ENCODE results near the gene SIL1.
"Not testable (repeated sequence)": the region's sequence is repeated elsewhere in the genome, so short reads cannot be mapped to it uniquely, and the experiment has no call there.

Gene SIL1

GRCh38 chr5:139204196-139204595, 6.0 kb upstream of the SIL1 start:
- no peak for DNase-seq (ENCODE audit: low read depth, low spot score)

GRCh38 chr5:139199321-139199720, 1.2 kb upstream of the SIL1 start:
- DNase-seq (ENCODE audit: low read depth, low spot score), result no peak

DNA sequence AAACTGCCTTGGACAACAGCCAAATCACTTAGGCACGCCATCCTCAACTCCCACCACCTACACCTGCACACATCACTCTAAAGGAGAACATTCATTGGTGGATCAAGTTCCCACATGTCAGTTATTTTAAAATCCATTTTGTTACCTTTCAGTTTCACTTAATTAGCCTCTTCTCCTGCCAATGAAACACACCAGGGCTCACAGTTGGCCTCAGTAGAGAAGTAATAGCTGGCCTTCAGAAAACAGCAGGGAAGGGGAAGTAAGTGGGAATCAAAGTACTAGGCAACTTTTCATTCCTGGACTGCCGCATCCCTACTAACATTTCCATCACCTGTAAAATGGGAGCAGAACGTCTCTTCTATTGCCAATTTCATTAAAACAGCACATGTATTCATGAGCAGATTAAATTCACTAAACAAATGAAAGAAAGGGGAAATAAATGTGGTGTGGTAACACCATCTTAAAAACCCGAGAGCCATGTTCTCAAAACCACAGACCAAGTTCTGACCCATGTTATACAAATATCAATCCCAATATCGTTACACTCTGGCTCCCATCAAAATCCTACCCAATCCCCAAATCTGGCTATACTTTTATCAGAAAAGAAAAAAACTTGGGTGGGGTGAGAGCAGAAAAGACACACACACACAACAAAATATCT, 1.7 kb downstream of the SIL1 start:
- DNase-seq (ENCODE audit: low read depth, low spot score), result no peak

GRCh38 chr5:139194486-139194885, 3.7 kb downstream of the SIL1 start:
- no peak for DNase-seq (ENCODE audit: low read depth, low spot score)

GRCh38 chr5:139193928-139194327, 4.2 kb downstream of the SIL1 start:
- no peak for DNase-seq (ENCODE audit: low read depth, low spot score)

GRCh38 chr5:139192906-139193305, 5.3 kb downstream of the SIL1 start:
- not testable (repeated sequence) for DNase-seq (ENCODE audit: low read depth, low spot score)

GRCh38 chr5:139191954-139192353, 6.2 kb downstream of the SIL1 start:
- DNase-seq (ENCODE audit: low read depth, low spot score), result not testable (repeated sequence)

GRCh38 chr5:139190125-139190524, 8.0 kb downstream of the SIL1 start:
- no peak for DNase-seq (ENCODE audit: low read depth, low spot score)

DNA sequence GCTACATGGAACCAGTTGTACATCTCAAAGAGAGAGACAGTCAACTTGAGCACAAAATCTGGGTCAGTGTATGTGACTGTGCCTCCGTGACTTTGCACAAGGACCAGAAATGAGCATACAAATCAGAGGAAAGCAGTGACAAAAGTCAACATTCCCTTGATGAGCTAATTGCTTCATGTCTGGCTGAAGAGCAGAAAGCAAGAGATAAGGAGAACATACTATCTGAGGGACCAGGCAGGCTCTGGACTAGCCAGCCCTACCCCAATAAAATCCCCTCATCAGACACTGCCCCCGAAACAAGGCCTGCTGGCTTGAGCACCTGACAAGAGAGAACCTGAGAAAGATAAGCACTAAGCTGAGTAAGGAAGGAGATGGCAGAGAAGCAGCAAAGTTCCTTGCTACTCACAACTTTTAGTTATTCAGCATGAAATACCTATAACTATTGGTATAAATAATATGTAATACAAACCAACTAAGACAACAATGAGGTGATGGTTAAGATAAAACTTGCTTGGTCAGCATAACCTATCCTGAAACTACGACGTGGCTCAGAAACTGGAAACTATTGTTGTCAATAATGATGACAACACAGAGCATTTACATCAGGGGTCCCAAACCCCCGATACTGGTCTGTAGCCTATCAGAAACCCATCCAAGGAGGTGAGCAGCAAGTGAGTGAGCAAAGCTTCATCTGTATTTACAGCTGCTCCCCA, 9.5 kb downstream of the SIL1 start:
- no peak for DNase-seq (ENCODE audit: low read depth, low spot score)

DNA sequence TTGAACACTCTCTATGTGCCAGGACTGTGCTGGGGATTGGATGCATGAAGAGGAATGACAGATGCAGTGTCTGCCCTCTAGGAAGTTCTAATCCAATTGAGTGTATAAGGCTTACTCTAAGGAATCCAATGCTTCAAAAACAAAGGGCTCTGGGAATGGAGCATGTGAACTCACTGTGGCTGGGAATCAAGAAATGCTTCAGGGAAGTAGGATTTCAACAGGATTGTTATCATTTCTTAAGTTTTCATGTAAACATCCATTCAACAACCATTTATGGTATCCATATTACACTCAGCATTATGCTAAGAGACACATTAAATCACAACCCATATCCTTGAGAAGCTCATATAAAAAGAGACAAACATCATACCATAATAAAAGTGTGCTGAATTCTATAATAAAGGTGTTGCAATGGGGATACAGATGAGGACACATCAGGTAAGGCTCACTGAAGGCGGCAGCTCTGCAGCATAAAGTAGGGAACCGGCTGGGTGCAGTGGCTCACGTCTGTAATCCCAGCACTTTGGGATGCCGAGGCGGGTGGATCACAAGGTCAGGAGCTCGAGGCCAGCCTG, 11.3 kb downstream of the SIL1 start:
- no peak for DNase-seq (ENCODE audit: low read depth, low spot score)

DNA sequence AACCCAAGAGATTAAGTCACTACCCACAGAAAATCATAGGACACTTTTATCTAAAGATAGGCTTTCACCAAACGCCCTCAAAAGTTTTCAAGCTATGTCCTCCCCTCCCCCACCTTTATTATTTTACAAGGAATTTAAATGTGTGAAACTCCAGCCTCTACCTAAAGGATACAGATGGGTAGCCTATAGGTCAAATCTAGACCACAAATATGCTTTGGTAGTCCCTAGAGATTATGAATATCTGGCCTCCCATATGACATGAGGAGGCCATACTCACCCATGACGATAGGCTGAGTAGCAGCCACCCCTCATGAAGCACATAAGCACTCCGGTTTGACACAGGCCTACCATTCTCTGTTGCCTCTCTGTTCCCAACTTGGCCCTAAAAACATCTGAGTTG, 11.9 kb downstream of the SIL1 start:
- DNase-seq (ENCODE audit: low read depth, low spot score), result no peak

DNA sequence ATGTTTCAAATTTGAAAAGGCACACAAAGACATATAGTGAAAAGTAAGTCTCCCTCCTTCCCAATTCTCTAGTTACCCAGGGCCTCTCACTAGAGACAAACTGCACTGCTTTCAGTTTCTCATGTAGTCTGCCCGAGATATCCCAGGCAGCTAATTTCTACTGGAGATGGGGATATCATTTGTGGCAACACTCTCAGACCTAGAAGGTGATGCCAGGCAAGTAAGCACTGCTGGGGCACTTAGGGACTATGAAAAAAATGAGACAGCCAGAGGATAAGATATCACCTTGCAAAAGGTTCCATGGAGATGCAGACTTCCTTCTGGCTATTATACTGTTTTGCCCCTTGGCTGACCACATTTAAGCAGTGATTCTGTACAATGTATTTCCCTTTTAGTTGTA, 12.6 kb downstream of the SIL1 start:
- DNase-seq (ENCODE audit: low read depth, low spot score), result no peak

- DNase-seq (ENCODE audit: low read depth, low spot score), result no peak
Measured at GRCh38 chr5:139183502-139183901, 14.7 kb downstream of the SIL1 start.

GRCh38 chr5:139182528-139183296, 15.5 kb downstream of the SIL1 start:
- no peak for DNase-seq (ENCODE audit: low read depth, low spot score)

DNA sequence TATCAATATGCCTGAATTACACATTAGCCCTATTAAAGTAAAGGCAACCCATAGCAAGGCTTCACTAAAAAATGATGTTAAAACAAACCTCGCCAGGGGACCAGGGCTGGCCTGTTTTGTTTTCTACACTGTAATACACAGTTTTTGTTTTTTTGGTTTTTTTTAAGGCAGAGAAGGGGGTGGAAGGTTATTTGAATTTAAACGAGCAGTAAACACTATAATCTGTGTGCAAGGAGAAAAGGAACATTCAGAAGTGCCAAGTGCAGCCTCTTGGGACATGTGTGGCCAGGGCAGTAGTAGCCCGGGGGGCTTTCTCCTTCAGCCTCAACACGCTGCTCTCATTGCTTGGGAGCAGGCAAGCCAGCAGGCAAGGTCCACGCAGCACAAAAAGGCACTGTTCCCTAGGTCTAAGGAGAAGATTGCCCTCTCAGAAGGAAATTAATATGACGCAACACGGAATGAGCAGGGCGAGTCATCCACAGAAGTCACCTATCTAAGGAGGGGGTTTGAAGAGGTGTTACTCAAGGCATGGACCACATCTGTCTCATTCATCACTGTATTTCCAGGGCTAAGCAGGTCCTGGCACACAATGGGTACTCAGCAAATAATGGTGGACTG, 16.2 kb downstream of the SIL1 start:
- DNase-seq (ENCODE audit: low read depth, low spot score), result no peak

- DNase-seq (ENCODE audit: low read depth, low spot score), result no peak
Measured at GRCh38 chr5:139181322-139181730, 16.8 kb downstream of the SIL1 start.

DNA sequence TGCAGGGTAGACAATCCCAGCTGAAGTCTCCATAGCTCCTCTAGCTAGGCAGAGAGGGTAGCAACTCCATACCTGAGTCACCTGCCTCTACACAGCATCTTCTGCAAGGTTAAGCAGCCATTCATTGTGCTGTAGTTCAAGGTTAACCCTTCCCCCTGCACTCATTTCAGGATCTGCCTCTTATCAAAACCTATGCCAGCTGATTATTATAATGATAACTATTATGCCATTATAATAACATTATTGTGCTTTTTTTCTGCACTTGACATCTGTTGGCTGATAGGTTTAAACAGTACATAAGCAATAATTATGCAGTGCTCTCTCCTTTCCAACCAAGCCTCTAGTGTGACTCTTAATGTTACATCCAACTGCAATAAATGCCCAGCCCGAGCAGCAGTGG, 17.3 kb downstream of the SIL1 start:
- no peak for DNase-seq (ENCODE audit: low read depth, low spot score)

DNA sequence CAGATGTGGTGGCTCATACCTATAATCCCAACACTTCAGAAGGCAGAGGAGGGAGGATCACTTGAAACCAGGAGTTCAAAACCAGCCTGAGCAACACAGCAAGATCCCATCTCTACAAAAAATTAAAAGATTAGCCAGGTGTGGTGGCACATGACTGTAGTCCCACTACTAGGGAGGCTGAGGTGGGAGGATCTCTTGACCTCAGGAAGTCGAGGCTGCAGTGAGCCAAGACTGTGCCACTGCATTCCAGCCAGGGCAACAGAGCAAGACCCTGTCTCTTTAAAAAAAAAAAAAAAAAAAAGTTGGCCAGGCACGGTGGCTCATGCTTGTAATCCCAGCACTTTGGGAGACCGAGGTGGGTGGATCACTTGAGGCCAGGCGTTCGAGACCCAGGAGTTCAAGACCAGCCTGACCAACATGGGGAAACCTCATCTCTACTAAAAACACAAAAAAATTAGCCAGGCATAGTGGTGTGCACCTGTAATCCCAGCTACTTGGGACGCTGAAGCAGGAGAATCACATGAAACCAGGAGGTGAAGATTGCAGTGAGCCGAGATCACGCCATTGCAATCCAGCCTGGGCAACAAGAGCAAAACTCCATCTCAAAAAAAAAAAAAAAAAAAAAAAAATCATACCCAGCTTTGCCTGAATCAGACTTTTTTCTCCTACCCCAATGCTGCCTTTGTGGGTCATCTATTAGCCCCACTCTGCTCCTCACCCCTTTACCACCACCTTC, 18.2 kb downstream of the SIL1 start:
- not testable (repeated sequence) for DNase-seq (ENCODE audit: low read depth, low spot score)

DNA sequence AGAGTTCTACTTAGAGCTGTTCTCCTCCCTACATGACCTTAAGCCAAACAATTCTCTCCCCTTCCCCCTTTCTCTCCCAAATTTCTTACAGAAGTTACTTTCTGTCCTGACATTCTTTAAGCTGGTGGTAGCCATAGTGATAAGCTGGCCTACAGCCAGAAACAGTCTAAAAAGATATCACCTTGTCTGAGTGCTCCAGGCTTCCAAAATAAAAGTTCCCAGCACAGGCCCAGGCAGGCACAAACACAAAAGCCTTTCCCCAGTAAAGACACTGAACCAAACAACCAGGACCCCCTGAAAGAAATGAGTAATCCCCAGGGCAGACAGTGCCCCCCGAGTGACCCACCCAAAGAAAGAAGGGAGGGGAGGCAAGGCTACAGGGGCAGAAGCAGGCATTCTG, 19.2 kb downstream of the SIL1 start:
- no peak for DNase-seq (ENCODE audit: low read depth, low spot score)

DNA sequence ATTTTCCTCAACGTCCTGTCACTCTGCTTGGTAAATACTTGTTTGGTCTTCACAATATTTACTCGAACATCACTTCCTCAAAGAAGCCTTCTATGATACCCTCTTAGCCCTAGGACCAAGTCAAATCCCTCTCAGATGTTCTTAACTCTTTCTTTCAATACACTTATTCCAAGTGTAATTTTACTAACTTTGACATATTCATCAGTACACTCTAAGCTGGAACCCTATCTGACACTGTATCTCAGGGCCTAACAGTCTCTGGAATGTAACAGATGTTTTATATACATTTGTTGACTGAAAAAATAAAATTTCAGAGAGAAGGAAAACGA, 19.6 kb downstream of the SIL1 start:
- DNase-seq (ENCODE audit: low read depth, low spot score), result no peak

DNA sequence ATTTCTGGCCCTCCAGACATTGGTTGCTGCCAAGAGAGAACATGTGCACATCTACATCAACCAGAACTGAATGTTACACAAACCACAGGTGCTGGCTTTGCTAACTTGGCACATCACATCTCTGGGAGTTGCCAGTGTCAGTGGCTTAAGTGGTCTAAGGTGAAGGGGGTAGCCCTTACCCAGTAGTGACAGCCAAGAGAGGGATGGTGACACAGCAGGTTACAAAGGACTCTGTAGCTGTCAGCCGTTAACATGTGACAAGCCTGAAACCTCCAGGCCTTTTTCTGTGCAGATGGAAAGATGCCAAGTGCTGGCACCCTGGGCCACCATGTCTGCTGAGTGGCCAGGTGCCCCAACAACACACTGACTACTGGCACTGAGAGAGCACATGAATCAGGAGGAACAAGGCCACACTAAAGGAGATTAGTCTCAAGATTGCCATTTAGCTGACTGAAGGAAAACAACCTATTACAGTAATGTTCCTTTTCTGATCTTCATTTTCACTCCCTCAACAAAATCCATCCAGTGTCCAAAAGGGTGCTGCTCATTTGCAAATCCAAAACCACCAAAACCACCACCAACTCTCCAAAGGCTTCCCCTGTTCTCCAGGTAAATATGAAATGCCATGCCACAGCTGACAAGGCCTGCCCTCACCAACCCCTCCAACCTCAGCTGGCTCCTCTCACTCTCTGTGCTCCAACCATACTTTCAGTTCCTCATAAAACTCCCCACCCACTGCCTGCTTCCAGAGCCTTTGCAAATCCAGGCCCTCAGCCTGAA, 20.2 kb downstream of the SIL1 start:
- DNase-seq (ENCODE audit: low read depth, low spot score), result no peak

Data from activated CD4-positive, CD25-positive, alpha-beta regulatory T cell treated with anti-CD3 and anti-CD28 coated beads, Interleukin-2, amount 50 U/mL, for 16 hours (primary cell).